ENCODE data around the gene NEAT1.
A peak's percentile ranks its signal among the peaks of the same experiment; 100 is the strongest.

The NEAT1 gene

DNA sequence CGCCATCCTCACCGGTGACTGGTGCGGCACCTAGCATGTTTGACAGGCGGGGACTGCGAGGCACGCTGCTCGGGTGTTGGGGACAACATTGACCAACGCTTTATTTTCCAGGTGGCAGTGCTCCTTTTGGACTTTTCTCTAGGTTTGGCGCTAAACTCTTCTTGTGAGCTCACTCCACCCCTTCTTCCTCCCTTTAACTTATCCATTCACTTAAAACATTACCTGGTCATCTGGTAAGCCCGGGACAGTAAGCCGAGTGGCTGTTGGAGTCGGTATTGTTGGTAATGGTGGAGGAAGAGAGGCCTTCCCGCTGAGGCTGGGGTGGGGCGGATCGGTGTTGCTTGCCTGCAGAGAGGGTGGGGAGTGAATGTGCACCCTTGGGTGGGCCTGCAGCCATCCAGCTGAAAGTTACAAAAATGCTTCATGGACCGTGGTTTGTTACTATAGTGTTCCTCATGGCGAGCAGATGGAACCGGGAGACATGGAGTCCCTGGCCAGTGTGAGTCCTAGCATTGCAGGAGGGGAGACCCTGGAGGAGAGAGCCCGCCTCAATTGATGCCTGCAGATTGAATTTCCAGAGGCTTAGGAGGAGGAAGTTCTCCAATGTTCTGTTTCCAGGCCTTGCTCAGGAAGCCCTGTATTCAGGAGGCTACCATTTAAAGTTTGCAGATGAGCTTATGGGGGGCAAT, 1.1 kb downstream of the NEAT1 start:
- DNase-seq (ENCODE audit: low spot score) = peak; percentile 45

DNA sequence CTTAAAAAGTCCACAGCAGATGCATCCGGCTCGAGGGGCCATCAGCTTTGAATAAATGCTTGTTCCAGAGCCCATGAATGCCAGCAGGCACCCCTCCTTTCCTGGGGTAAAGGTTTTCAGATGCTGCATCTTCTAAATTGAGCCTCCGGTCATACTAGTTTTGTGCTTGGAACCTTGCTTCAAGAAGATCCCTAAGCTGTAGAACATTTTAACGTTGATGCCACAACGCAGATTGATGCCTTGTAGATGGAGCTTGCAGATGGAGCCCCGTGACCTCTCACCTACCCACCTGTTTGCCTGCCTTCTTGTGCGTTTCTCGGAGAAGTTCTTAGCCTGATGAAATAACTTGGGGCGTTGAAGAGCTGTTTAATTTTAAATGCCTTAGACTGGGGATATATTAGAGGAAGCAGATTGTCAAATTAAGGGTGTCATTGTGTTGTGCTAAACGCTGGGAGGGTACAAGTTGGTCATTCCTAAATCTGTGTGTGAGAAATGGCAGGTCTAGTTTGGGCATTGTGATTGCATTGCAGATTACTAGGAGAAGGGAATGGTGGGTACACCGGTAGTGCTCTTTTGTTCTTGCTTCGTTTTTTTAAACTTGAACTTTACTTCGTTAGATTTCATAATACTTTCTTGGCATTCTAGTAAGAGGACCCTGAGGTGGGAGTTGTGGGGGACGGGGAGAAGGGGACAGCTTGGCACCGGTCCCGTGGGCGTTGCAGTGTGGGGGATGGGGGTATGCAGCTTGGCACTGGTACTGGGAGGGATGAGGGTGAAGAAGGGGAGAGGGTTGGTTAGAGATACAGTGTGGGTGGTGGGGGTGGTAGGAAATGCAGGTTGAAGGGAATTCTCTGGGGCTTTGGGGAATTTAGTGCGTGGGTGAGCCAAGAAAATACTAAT, 1.9 kb downstream of the NEAT1 start:
- peak; percentile 61 for DNase-seq (ENCODE audit: low spot score)

DNA sequence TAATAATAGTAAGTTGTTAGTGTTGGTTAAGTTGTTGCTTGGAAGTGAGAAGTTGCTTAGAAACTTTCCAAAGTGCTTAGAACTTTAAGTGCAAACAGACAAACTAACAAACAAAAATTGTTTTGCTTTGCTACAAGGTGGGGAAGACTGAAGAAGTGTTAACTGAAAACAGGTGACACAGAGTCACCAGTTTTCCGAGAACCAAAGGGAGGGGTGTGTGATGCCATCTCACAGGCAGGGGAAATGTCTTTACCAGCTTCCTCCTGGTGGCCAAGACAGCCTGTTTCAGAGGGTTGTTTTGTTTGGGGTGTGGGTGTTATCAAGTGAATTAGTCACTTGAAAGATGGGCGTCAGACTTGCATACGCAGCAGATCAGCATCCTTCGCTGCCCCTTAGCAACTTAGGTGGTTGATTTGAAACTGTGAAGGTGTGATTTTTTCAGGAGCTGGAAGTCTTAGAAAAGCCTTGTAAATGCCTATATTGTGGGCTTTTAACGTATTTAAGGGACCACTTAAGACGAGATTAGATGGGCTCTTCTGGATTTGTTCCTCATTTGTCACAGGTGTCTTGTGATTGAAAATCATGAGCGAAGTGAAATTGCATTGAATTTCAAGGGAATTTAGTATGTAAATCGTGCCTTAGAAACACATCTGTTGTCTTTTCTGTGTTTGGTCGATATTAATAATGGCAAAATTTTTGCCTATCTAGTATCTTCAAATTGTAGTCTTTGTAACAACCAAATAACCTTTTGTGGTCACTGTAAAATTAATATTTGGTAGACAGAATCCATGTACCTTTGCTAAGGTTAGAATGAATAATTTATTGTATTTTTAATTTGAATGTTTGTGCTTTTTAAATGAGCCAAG, 2.7 kb downstream of the NEAT1 start:
- DNase-seq (ENCODE audit: low spot score) = peak; percentile 95

DNA sequence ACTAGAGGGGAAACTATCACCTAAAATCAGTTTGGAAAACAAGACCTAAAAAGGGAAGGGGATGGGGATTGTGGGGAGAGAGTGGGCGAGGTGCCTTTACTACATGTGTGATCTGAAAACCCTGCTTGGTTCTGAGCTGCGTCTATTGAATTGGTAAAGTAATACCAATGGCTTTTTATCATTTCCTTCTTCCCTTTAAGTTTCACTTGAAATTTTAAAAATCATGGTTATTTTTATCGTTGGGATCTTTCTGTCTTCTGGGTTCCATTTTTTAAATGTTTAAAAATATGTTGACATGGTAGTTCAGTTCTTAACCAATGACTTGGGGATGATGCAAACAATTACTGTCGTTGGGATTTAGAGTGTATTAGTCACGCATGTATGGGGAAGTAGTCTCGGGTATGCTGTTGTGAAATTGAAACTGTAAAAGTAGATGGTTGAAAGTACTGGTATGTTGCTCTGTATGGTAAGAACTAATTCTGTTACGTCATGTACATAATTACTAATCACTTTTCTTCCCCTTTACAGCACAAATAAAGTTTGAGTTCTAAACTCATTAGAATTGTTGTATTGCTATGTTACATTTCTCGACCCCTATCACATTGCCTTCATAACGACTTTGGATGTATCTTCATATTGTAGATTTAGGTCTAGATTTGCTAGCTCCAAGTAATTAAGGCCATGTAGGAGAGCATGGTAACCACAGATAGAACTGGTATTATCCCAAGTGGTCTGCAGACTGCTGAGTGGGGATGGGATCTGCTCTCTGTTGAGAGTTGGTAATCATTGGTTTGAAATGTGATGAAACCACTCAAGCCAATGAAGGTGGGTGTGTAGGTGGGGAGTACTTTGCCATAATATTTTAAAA, 3.6 kb downstream of the NEAT1 start:
- peak; percentile 74 for DNase-seq (ENCODE audit: low spot score)

DNA sequence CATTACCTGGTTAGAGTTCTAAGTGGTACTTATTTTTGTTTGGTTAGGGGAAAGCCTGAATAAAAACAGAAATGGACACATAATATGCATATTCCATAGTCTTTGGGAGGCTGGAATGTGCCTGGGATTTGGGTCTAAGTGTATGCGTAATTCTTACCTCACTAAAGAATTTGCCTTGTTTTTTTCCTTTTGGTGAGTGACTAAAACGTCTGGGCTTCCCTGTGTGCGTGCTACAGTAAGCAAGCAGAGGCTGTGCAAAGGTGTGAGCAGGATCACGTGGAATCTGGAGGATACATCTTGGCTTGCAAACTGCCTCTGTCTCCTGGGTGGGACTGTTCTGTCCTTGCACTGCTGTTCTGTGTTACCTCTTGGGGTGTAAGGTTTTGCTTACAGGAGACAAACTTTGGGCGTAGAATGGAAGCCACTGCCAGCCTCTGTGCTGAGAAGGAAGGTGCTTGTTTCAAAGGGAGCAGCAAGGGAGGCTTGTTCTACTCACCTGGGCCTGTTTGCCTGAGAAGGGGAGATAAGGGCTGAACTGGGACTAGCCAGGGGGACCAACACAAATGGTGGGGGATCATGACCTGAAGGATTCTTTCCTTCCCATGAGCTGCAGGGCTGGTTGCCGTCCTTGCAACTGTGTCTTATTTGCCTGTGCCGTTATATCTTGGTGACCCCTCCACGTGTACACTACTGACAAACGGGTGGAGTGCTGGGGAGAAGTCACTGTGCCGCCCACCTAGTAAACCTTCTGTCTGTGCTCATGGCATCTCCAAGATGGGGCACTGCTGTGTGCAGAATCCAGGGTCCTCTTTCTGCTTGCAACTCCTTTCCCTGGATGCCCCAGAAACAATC, 4.5 kb downstream of the NEAT1 start:
- peak; percentile 33 for DNase-seq (ENCODE audit: low spot score)

DNA sequence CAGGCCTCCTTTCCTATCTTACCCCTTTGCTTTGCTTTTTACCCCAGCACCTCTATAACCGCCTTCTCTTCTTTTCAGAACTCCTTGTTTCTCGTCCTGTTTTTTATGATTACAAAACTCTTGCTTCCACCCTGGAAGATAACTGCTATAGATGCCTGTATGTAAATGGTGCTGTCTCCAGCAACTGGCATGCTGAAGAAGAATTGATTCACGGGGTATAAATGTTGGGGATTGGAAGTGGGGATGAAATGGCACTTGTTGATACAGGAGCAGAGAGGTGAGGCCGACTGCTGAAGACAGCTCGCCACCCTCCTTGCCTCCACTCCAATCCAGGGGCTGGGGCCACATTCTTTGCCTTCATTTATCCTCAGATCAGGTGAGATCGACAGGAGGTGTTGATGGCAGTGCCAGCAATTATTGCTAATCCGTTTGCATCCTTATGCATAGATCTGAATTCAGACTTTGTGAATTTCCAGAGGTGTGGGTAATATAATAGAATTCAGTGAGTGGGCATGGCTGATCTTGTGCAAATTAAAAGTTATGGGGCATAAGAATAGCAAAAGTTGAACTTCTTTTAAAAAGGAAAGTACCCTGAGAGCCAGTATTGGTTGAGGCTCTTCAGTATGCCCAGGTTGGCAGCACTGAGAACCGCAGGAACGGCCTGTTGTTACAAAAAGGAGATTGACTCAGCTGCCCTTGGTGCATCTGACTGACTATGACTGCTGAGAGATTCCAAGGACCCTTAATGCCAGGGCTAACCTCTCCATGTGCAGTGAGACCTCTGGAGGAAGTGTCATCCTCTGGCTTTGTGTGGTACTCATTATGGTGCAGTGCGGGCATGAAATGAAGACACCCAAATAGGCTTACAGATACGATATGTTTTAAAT, 5.3 kb downstream of the NEAT1 start:
- DNase-seq (ENCODE audit: low spot score) = peak; percentile 40

DNA sequence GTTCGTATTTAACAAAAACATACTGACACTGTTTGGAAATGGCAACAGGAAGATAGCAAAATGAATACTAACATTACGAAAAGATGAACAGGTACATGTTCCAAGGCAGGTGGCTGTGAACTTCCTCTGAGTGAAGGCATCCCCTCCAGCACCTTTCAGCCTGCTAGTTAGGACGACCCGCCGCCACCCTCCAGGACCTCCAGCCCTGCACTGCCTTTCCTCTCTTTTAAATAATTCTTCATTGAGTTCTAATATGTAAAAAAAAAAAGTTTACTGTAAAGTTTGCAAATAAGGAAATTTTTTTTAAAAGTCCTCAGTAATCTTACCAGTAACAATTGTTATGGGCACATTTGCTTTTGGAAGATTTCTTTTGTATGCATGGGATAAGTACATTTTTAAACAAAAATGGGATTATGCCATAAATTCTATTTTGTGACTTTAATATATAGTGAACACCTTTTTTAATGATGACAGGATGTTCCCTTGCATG, 6.0 kb downstream of the NEAT1 start:
- DNase-seq (ENCODE audit: low spot score) = no peak

DNA sequence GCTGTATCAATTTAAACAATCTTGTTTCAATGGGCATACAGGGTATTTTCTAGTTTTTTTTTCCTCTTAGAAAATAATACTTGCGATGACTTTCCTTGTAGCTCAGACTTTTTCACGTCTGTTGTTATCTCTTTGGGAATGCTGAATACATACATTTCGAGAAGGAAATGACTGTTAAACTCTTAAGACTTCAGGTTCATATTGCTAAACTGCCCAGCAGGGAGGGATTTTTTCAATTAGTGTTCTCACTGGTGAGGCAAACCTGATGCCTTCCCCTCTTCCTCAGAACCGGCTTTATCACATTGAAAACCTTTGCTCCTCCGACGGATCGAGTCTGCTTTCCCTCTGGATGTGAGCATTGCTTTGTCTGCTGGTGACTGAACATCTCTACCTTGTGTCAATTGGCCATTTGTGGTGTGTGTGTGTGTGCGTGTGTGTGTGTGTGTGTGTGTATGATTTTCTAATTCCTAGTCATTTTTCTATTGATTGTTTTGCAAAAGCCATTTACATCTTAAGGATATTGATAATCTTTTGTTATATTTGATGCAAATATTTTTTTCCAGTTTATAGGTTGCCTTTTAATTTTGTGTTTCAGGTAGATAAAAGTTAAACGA, 6.6 kb downstream of the NEAT1 start:
- DNase-seq (ENCODE audit: low spot score) = no peak

DNA sequence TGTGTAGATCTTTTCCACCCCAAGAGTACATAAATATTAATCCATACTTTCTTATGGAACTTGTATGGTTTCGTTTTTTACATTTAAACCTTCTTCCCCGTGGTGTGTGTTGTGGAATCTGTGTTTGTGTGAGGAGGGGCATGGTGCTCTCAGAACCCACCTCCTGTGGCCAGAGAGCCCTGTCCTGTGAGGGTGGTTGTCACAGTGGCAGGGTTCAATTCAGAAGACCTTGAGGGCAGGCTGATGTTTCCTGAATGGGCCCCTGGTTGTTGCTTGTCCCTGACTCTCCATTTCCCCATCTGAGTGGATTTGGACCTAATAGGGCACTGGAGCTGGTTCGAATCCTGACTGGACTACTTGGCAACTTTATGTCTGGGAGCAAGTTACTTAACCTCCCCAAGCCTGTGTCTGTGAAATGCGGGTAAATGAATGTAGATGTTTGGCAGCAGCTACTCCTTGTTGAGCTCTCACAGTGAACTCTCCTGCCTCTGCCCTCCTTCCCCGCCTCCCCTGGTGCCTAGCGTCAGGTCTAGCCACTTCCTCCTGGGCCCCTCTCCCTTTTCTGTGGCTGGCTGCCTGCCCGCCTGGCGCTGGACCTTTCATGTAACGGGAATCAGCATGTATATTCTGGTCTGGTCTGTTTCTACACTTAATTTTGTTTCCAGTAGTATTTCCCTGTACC, 7.3 kb downstream of the NEAT1 start:
- DNase-seq (ENCODE audit: low spot score) = peak; percentile 64

DNA sequence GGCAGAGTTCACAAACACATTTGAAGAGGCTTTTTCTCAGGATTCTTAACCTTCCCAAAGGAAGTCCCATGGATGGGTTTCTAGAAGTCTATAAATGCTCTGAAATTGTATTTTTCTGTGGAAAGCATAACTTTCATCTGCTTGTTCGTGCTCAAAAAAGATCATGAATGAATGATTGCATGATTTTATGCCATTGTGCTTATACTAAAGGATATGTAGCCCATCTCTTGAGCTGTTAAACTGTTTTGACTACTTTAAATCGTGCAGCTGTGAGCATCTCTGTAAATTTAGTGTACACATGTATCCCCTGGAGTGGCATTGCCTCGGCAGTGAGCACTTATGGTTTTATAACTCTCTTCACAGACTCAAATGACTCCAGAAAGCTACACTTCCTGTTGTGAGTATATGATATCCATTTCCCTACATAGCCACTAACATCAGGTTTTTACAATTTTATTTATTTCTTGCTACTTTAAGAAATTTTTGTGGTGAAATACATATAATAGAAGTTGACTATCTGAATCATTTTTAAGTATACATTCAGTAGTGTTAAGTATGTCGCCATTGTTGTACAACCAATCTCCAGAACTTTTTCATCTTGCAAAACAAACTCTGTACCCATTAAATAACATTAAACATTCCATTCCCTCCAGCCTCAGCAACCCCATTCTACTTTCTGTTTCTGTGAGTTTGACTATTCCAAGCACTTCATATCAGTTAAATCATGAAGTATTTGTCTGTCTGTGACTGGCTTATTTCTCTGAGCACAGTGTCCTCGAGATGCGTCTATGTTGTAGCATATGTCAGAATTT, 8.0 kb downstream of the NEAT1 start:
- peak; percentile 37 for DNase-seq (ENCODE audit: low spot score)

DNA sequence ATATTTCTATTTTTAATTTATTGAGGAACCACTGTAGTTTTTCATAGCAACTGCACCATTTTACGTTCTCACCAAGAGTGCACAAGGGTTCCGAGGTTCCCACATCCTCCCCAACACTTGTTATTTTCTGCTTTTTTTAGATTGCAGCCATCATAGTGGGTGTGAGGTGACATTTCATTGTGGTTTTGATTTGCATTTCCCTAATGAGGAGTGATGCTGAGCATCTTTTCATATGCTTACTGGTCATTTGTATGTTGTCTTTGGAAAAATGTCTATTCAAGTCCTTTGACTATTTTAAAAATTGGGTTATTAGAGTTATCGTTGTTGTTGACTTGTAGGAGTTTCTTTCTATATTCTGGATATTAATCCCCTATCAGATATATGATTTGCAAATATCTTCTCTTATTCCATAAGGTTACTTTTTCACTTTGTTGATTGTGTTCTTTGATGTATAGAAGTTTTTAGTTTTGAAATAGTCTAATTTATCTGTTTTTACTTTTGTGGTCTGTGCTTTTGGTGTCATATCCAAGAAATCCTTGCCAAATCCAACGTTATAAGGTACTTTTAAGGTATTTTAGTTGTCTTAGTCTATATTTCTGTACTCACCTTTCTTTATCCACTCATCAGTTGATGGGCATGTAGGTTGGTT, 9.0 kb downstream of the NEAT1 start:
- peak; percentile 62 for DNase-seq (ENCODE audit: low spot score)

DNA sequence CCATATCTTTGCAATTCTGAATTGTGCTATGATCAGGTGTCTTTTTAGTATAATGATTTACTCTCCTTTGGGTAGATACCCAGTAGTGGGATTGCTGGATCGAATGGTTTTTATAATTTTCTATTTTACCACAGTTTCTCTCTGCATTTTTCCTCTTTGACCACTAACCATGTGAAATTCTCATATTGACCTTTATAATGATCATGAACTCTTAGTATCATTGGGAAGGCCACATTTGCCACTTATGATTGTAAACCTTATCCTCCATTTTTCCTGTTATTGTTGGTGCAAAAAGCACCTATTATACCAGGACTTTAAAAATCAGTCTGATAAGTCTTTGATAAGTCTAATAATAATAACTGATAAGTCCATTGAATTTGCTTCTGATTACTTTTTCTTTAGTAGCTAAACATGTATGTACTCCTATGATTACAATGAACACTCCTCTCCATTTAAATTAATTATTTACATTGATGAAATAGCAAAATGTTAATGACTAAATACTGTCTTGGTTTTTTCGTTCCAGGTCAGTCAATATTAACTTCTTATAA, 9.6 kb downstream of the NEAT1 start:
- DNase-seq (ENCODE audit: low spot score) = no peak

DNA sequence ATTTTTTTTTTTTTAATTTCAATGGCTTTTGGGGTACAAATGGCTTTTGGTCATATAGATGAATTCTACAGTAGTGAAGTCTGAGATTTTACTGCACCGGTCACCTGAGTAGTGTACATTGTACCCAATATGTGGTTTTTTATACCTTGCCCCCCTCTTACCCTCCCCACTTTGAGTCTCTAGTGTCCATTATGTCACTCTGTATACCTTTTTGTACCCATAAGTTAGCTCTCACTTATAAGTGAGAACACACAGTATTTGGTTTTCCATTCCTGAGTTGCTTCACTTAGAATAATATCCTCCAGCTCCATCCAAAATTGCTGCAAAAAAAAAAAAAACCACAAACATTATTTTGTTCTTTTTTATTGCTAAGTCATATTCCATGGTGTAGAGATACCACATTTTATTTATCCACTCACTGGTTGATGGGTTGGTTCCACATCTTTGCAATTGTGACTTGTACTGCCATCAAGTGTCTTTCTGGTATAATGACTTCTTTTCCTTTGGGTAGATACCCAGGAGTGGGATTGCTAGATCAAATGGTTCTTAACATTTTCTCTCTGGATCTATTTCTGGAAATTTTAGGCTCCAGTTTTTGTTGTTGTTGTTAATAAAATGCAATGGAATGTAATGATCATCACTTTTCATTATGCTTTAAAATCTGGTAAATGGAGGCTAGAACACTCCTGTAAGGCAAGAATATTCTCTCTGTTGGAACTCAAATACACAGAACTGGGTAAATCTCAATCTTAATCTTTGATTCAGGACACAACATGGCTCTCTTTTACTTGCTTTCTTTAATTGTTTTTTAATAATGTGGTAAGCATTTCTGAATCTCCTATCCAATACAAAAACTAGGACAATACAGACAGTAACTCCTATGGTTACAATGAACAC, 10.3 kb downstream of the NEAT1 start:
- peak; percentile 45 for DNase-seq (ENCODE audit: low spot score)

DNA sequence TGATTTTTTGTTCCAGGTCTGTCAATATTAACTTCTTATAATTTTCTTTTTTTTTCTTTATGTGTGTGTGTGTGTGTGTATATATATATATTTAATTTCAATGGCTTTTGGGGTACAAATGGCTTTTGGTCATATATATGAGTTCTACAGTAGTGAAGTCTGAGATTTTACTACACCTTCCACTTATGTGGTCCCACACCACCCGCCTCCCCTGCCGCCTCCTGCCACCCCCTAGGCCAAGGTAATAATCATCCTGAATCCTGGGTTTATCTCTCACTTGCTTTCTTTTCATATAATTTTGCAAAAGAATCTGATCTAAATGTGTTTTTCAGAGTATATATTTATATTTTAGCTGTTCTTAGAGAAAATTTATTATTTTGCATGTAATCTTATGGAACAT, 11.1 kb downstream of the NEAT1 start:
- DNase-seq (ENCODE audit: low spot score) = no peak

DNA sequence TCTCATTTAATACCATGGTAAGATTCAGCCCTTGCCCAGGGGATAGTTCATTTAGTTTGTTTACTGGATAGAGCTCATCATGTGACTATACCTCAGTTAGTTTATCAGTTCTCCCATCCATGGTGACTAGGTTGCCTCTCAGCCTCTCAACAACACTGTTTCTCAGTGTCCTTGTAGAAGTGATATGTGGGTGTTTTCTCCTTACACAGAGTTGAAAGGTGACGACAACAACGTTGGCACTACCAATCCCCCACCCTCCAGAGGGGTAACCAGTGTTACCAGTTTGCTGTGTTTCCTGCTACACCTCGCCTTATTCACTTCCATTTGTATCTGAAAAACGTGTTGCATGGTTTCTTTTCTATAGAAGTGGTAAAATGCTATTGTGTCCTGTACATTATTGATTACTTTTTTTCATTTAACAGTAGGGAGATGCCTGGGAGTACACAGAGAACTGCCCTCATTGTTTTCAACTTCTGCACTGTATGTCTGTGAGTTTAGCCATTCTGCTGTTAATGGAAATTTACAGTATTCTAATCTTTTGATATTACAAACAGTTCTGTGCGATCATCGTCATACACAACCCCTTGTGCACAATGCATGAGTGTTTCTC, 11.6 kb downstream of the NEAT1 start:
- DNase-seq (ENCODE audit: low spot score) = no peak

Measured in CD4-positive, alpha-beta T cell treated with Interleukin-6 at 100 ng/mL for 8 hours (primary cell).